ENCODE data around the gene AADAT.

AADAT gene

DNA sequence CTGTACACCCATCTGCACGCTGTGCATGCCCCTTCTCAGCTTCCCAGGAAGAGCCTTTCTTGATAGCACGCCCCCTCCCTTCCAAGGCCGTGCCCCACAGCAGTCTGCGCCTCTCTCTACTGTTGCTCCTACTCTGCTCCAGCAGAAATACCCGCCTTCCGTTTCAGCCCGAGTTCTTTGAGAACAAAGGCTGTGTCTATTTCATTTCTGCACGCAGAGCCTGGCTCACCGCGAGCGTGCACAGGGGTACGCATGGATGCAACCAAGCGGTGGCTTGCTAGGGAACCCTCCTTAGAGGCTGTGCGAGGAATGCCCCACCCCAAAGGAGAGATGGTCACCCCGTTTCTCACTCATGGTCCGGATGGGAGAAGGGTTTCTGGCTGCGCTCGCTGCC is 485 bp downstream of the AADAT start:
- peak overlapping the region; percentile 44 for H3K4me2 ChIP-seq
- H3K4me3 ChIP-seq (IDR thresholded peaks at IDR 0.05; ENCODE audit: insufficient read depth, low read depth, low read length) = no peak overlapping the region
- no peak overlapping the region for H3K27ac ChIP-seq

GRCh38 chr4:170088716-170089115 is 1.0 kb downstream of the AADAT start:
- Histone ChIP-seq H2AFZ (ENCODE audit: low read depth) (peak overlapping the region; percentile 95; the same call in 1 of the 2 replicates), H3K79me2 (ENCODE audit: insufficient read depth, low read depth) (no peaks in the 10 kb centered on the region), H3K4me3 (IDR thresholded peaks at IDR 0.05; ENCODE audit: insufficient read depth, low read depth, low read length) (no peak overlapping the region), H3K36me3 (ENCODE audit: insufficient read depth) (no peaks in the 10 kb centered on the region), H3K27ac (no peak overlapping the region), H4K20me1 (ENCODE audit: insufficient read depth) (no peaks in the 10 kb centered on the region), H3K4me2 (peak overlapping the region; percentile 44), H3K27me3 (ENCODE audit: insufficient read depth, low read depth) (no peaks in the 10 kb centered on the region), H3K4me1 (ENCODE audit: low read depth, poor library complexity, severe bottlenecking) (no peaks in the 10 kb centered on the region), H3K9ac (no peak overlapping the region)
- no peak for TF ChIP-seq CTCF (conservative IDR thresholded peaks at IDR 0.05; ENCODE audit: low read depth, low read length)

More for the DNA sequence above, 485 bp downstream of the AADAT start:
- no peaks in the 10 kb centered on the region for H4K20me1 ChIP-seq (ENCODE audit: insufficient read depth)
- H3K4me1 ChIP-seq (ENCODE audit: low read depth, poor library complexity, severe bottlenecking) = no peaks in the 10 kb centered on the region
- no peaks in the 10 kb centered on the region for H3K79me2 ChIP-seq (ENCODE audit: insufficient read depth, low read depth)
- no peak for TF ChIP-seq CTCF (conservative IDR thresholded peaks at IDR 0.05; ENCODE audit: low read depth, low read length)
- H3K9ac ChIP-seq = peak overlapping the region; percentile 44; the same call in 1 of the 2 replicates
- H2AFZ ChIP-seq (ENCODE audit: low read depth) = peak overlapping the region; percentile 95
- no peaks in the 10 kb centered on the region for H3K36me3 ChIP-seq (ENCODE audit: insufficient read depth)
- no peaks in the 10 kb centered on the region for H3K27me3 ChIP-seq (ENCODE audit: insufficient read depth, low read depth)

GRCh38 chr4:170087163-170087700 is 2.5 kb downstream of the AADAT start:
- no peak overlapping the region for H3K27ac ChIP-seq
- no peaks in the 10 kb centered on the region for H3K27me3 ChIP-seq (ENCODE audit: insufficient read depth, low read depth)
- H3K36me3 ChIP-seq (ENCODE audit: insufficient read depth) = no peaks in the 10 kb centered on the region
- no peak overlapping the region for H3K4me2 ChIP-seq
- no peak overlapping the region for H3K9ac ChIP-seq
- no peak for TF ChIP-seq CTCF (conservative IDR thresholded peaks at IDR 0.05; ENCODE audit: low read depth, low read length)
- H3K4me3 ChIP-seq (IDR thresholded peaks at IDR 0.05; ENCODE audit: insufficient read depth, low read depth, low read length) = no peak overlapping the region
- no peak overlapping the region for H2AFZ ChIP-seq (ENCODE audit: low read depth)
- no peaks in the 10 kb centered on the region for H3K4me1 ChIP-seq (ENCODE audit: low read depth, poor library complexity, severe bottlenecking)
- no peaks in the 10 kb centered on the region for H4K20me1 ChIP-seq (ENCODE audit: insufficient read depth)
- H3K79me2 ChIP-seq (ENCODE audit: insufficient read depth, low read depth) = no peaks in the 10 kb centered on the region

- no peaks in the 10 kb centered on the region for H4K20me1 ChIP-seq (ENCODE audit: insufficient read depth)
- no peak overlapping the region for H3K4me3 ChIP-seq (IDR thresholded peaks at IDR 0.05; ENCODE audit: insufficient read depth, low read depth, low read length)
- H3K27ac ChIP-seq = no peak overlapping the region
- H2AFZ ChIP-seq (ENCODE audit: low read depth) = no peak overlapping the region
- no peaks in the 10 kb centered on the region for H3K36me3 ChIP-seq (ENCODE audit: insufficient read depth)
- no peak overlapping the region for H3K9ac ChIP-seq
- no peaks in the 10 kb centered on the region for H3K27me3 ChIP-seq (ENCODE audit: insufficient read depth, low read depth)
- H3K79me2 ChIP-seq (ENCODE audit: insufficient read depth, low read depth) = no peaks in the 10 kb centered on the region
- H3K4me2 ChIP-seq = no peak overlapping the region
- no peaks in the 10 kb centered on the region for H3K4me1 ChIP-seq (ENCODE audit: low read depth, poor library complexity, severe bottlenecking)
- TF ChIP-seq CTCF (conservative IDR thresholded peaks at IDR 0.05; ENCODE audit: low read depth, low read length) = no peak
Measured at GRCh38 chr4:170083541-170083940, 6.2 kb downstream of the AADAT start.

All from KMS-11 (cell line).